Mucosa of descending colon (tissue), 3 donors: ENCODE results near the gene MRPL28. TPM values are rescaled to one million over a fixed set of nuclear protein-coding genes. Genes with fewer than 3 reads are reported as not detected.

Source experiments
- ATAC-seq: fragments of 200-7000 bp; cut with Tn5 transposase; one replicate; pipeline ENCODE4 v1.9.1; 2020; ENCODE audit warnings: mild to moderate bottlenecking, moderate library complexity
- DNase-seq, 3 donors: peaks; one replicate each; pipeline ENCODE4 v3.0.0-alpha.2; 2020
- H3K36me3 ChIP-seq: fragments of 200-600 bp; one replicate; pipeline ENCODE4 v1.8.0; 2021; ENCODE audit warnings: low read depth, mild to moderate bottlenecking
- H3K4me1 ChIP-seq: fragments of 200-600 bp; one replicate; pipeline ENCODE4 v1.8.0; 2021; ENCODE audit warnings: low read depth, mild to moderate bottlenecking
- H3K4me3 ChIP-seq: fragments of 200-600 bp; one replicate; pipeline ENCODE4 v1.8.0; 2021; ENCODE audit warnings: mild to moderate bottlenecking
- H3K9me3 ChIP-seq: fragments of 200-600 bp; one replicate; pipeline ENCODE4 v1.8.0; 2021; ENCODE audit warnings: mild to moderate bottlenecking
- CTCF ChIP-seq: fragments of 200-600 bp; IDR thresholded peaks from one replicate; pipeline ENCODE4 v1.8.0; 2022; ENCODE audit warnings: antibody characterized with exemption, mild to moderate bottlenecking
- intact Hi-C, 2 donors: fragments of 100-400 bp; cut with DNase I in 1 of 2; cut with micrococcal nuclease in 1 of 2; formaldehyde crosslinking; loops; one replicate each; pipeline versions ENCODE4 v1.11.0 to v1.11.1; 2022; cut with DNase I, micrococcal nuclease
- total RNA-seq, 3 donors: library from RNA; stranded (reverse); fragmentation: NEBNext Ultra II Directional in 2 of 3; extraction: Animal tissue kit (Norgen Biotek cat#: 25700) in 2 of 3; gene quantifications; one replicate each; pipeline versions ENCODE4 v1.2.1 to v1.2.4, GENCODE V29; 2021 to 2023
- donor health status: DM: no; HTN: no; CAD: no; lungs with moderate emphysema.
- donor health status: DM: no; HTN: no; CAD: no.
- donor health status: DM: no; HTN: yes; CAD: no.

MRPL28 gene
- total RNA-seq, 3 donors from 2014 or later: 39.7 to 53.8 (median 49.1) TPM

DNA sequence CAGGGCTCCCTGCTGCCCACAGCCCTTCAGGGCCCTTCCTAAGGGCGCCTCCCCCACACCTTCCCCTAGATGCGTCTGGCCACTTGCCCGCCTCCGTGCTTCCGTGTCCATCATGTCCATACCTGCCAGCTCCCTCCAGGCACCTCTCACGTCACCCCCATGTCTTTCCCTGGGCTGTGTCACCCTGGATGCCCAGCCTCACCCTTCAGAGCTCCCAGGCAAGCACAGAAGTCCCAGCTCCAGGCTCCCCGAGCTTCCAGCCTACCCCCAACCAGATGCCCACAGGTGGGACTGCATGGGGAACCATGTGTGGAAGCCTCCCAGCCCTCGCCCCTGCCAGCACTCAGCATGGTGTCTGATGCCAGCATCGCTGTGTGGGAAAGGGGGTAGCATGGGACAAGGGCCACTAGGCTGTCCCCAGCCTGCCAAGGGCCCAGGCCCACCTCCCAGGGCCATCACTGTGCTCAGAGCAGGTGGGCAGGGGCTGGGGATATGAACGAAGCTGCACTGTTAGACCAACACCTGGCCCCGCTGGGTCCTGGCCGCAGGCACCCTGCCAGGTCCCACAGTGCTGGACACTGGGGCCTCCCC is 16.0 kb downstream of the MRPL28 start:
- DNase-seq (peak in 1 of 3 donors; percentile 60), ATAC-seq (no peak)
- intact Hi-C loops: no loop called here

DNA sequence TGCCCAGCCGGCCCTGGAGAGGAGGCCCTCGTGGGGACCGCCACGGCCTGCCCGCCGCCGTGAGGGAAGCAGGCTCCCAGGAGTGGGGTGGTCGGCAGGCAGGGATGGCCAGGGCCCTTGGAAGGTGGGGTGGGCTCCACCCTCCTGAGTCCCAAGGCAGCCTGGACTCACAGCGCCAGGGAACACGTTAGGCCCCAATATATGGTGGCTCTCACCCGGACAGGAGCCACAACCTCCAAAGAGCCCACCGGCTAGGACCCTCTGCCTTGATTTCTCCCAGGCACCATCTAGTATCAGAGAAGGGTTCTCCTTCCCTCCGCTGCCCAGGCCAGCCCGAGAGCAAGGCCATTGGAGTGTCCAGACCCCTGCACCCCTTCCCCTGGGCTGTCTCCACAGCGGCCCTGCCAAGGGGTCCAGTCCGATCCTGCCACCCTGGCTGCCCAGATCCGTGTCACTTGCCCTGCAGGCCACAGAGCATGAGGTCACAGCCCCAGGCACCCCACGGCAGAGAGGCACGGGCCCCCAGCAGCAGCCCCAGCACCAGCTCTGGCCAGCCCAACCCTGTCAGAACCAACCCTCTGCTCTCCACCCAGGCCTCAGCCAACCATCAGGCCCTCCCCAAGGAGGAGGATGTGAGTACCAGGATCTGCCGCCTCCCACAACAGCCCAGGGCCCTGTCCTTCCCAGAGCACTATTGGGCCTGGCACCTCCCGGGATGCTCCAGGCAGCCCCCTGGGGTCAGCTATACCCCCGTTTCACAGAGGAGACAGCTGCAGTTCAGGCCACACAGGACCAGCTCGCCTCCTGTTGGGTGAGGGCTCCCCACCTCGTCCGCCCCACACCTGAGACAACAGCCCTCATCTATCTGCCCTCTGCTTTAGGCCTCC is 16.7 kb downstream of the MRPL28 start:
- intact Hi-C loops: no loop called here
- ATAC-seq: no peak
- DNase-seq: peak; percentile 40 to 73 (median 66)

More for the DNA sequence above, 16.0 kb downstream of the MRPL28 start:
- H3K4me1 ChIP-seq: peaks cover 12% of the 10 kb centered on the region
- H3K36me3 ChIP-seq: no peaks in the 10 kb centered on the region
- no peaks in the 10 kb centered on the region for H3K9me3 ChIP-seq
- no peak overlapping the region for H3K4me3 ChIP-seq
- no peak for TF ChIP-seq CTCF

DNA sequence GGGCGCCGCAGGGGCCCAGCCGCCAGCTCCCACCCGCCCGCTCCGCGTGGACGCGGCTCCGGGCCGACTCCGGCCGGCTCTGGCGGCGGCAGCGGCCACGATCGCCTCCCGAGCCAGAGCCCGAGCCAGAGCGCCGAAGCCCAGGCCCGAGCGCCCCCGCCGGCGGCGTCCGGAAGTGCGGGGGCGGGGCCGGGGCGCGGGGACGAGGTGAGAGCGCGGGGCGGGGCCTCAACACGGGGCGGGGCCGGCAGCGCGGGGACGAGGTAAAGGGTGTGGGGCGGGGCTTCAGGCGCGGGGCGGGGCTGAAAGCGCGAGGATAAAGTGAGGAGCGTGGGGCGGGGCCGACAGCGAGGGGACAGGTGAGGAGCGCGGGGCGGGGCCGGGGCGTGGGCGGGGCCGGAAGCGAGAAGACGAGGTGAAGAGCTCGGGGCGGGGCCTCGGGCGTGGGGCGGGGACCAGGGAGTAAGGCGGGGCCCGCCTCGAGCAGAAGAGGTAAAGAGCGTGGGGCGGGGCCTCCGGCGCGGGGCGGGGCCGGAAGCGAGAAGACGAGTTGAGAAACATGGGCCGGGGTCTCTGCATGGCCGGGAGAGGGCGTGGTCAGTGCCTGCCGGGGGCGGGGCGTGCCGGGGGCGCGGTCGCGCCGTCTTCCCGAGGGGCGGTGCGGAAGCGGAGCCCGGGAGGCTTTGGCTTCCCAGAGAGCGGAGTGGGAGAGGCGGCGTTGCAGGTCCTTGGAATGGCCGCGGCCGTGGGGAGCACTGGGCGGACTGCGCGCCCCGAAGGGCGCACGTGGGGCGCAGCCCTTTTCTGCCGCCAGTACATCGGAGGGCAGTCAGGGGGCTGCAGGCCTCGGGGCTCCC is 17.6 kb downstream of the MRPL28 start, which contains the start of gene AXIN1:
TSS of gene AXIN1 (minus strand) at position 177 of the 857 bp plus-strand sequence. CDS start 5,698 bp downstream, outside the sequence.
- peak; percentile 64 for TF ChIP-seq CTCF
- DNase-seq (peak; percentile 100), ATAC-seq (peak; percentile 93)
- Histone ChIP-seq H3K4me1 (peaks cover 15% of the 10 kb centered on the region), H3K36me3 (no peaks in the 10 kb centered on the region), H3K9me3 (no peaks in the 10 kb centered on the region), H3K4me3 (peak within 1 kb of the TSS; percentile 68)
- intact Hi-C loops: no loop called here

More for the DNA sequence above, 16.7 kb downstream of the MRPL28 start:
- no peaks in the 10 kb centered on the region for H3K36me3 ChIP-seq
- no peaks in the 10 kb centered on the region for H3K9me3 ChIP-seq
- no peak overlapping the region for H3K4me3 ChIP-seq
- no peak for TF ChIP-seq CTCF
- H3K4me1 ChIP-seq: peaks cover 12% of the 10 kb centered on the region

DNA sequence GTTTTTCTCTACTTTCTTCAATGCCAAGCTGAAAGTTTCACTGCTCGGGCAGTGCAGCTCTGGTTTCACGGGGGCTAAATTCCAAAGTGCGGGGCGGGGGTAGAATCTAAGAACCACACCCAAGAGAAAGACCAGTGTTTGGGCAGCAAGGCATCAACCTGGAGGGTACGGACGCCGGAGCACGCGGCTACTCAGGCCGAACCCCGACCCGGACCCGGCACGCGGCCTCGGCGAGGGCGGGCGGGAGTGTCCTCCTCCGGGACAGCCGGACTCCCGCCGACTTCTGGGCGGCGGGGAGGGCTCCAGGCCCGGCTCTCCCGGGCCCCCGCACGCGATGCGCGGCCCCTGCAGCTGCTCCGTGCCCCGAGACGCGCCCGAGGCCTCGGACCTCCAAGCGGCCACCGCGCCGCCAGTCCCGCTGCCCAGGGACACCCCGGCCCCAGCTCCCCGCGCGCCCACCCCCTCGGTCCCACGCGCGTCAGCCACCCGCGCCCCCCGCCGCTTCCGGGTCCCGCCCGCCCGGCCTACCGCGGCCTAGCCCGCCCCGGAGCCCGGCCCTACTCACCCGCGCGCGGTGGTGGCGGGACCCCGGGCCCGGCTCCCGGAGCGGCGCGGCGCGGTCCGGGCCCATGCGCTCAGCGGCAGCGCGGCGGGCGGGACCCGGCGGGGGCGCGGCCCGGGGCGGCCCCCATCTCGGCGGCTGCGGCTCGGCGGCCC is 18.4 kb downstream of the MRPL28 start:
- peak overlapping the region; percentile 68 for H3K4me3 ChIP-seq
- intact Hi-C loops: no loop called here
- H3K36me3 ChIP-seq: no peaks in the 10 kb centered on the region
- no peaks in the 10 kb centered on the region for H3K9me3 ChIP-seq
- peak; percentile 67 to 74 (median 71) for DNase-seq
- ATAC-seq: no peak
- peaks cover 15% of the 10 kb centered on the region for H3K4me1 ChIP-seq
- TF ChIP-seq CTCF: no peak

GRCh38 chr16:350203-350602 is 20.1 kb downstream of the MRPL28 start:
- no peak overlapping the region for H3K4me3 ChIP-seq
- H3K9me3 ChIP-seq: no peaks in the 10 kb centered on the region
- DNase-seq (peak in 1 of 3 donors; percentile 67), ATAC-seq (no peak)
- no peaks in the 10 kb centered on the region for H3K36me3 ChIP-seq
- intact Hi-C loops: no loop called here
- no peak for TF ChIP-seq CTCF
- peaks cover 15% of the 10 kb centered on the region for H3K4me1 ChIP-seq
